ENCODE measurements around the gene FBXO30.

The FBXO30 gene

GRCh38 chr6:145815309-145816274 is 997 bp upstream of the FBXO30 start:
- DNase-seq = no peak

GRCh38 chr6:145814035-145814500 is 527 bp downstream of the FBXO30 start:
- DNase-seq = peak; percentile 50

- peak; percentile 50 for DNase-seq
Observed at GRCh38 chr6:145813285-145814034, 1.1 kb downstream of the FBXO30 start.

- DNase-seq = no peak
Observed at GRCh38 chr6:145811741-145812140, 2.9 kb downstream of the FBXO30 start.

GRCh38 chr6:145809785-145810184 is 4.8 kb downstream of the FBXO30 start:
- no peak for DNase-seq

- DNase-seq = no peak
Observed at GRCh38 chr6:145809211-145809610, 5.4 kb downstream of the FBXO30 start.

GRCh38 chr6:145808239-145808638 is 6.4 kb downstream of the FBXO30 start:
- DNase-seq = no peak

- DNase-seq = no peak
Observed at GRCh38 chr6:145802141-145802540, 12.5 kb downstream of the FBXO30 start.

GRCh38 chr6:145801021-145801420 is 13.6 kb downstream of the FBXO30 start:
- no peak for DNase-seq

GRCh38 chr6:145798530-145798929 is 16.1 kb downstream of the FBXO30 start:
- no peak for DNase-seq

GRCh38 chr6:145789443-145789842 is 25.2 kb downstream of the FBXO30 start:
- DNase-seq = no peak

- DNase-seq = no peak
Observed at GRCh38 chr6:145787688-145788087, 26.9 kb downstream of the FBXO30 start.

GRCh38 chr6:145784683-145785082 is 29.9 kb downstream of the FBXO30 start:
- DNase-seq = no peak

GRCh38 chr6:145783796-145784195 is 30.8 kb downstream of the FBXO30 start:
- DNase-seq = peak; percentile 53

GRCh38 chr6:145772846-145773245 is 41.7 kb downstream of the FBXO30 start:
- no peak for DNase-seq

GRCh38 chr6:145765449-145765848 is 49.1 kb downstream of the FBXO30 start:
- DNase-seq = no peak

- no peak for DNase-seq
Observed at GRCh38 chr6:145763742-145764141, 50.9 kb downstream of the FBXO30 start.

- DNase-seq = no peak
Observed at GRCh38 chr6:145761584-145761983, 53.0 kb downstream of the FBXO30 start.

- DNase-seq = no peak
Observed at GRCh38 chr6:145758113-145758512, 56.5 kb downstream of the FBXO30 start.

- no peak for DNase-seq
Observed at GRCh38 chr6:145756170-145756662, 58.4 kb downstream of the FBXO30 start.

GRCh38 chr6:145755682-145756081 is 58.9 kb downstream of the FBXO30 start:
- no peak for DNase-seq

- DNase-seq = no peak
Observed at GRCh38 chr6:145752638-145753037, 62.0 kb downstream of the FBXO30 start.

- no peak for DNase-seq
Observed at GRCh38 chr6:145749632-145750031, 65.0 kb downstream of the FBXO30 start.

GRCh38 chr6:145745861-145746260 is 68.7 kb downstream of the FBXO30 start:
- DNase-seq = no peak
